Erythroblast (primary cell): ENCODE results near the gene NRXN3.

ENCODE experiments used
- DNase-seq, 2 experiments: peaks; one replicate each; lab custom pipeline; 2025; lab: John Stamatoyannopoulos, UW
- GATA1 ChIP-seq: IDR thresholded peaks from 2 replicates; pipeline ENCODE4 v1.6.1; 2011; ENCODE audit warnings: low read depth, mild to moderate bottlenecking, control low read depth, low read length, moderate library complexity
- POLR2A ChIP-seq: IDR thresholded peaks from 2 replicates; pipeline ENCODE4 v1.6.1; 2011; ENCODE audit warnings: mild to moderate bottlenecking, low read length

The NRXN3 gene

DNA sequence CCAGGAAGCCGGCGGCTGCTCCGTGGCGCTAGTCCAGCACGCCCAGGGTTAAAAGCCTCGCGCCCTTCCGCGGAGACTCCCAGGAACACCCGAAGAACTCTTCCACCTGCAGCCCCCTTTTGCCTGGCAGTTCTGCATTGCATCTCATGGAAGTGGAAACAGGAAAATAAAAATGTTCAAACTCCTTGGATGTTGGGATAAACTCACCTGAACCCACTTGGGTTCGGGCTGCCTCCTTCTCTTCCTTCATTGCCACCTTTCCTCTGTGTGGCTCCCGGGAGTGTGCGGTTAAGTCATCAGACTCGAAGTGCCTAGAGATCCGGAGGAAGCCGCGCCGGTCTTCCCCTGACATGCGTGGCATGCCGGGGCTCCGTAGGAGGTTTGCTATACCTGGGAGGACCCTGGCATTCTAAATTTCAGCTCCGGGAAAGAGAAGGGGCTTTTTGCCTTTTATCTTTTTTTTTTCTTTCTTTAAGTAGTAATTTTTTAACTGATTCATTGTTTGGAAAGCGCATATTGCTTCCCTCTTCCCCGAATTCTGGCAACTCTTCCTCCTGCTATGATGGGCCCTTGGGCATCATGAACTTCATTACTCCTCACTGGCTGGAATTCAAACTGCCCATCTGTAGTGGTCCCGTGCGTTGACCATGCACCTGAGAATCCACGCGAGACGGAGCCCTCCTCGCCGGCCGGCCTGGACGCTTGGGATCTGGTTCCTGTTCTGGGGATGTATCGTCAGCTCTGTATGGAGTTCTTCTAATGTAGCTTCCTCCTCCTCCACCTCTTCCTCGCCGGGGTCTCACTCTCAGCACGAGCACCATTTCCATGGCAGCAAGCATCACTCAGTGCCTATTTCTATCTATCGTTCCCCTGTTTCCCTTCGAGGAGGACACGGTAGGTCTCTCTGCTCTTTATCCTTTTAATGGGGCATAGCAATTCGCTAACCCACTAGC, 1109.7 kb downstream of the NRXN3 start:
- DNase-seq: no peak
- no peak for TF ChIP-seq GATA1

DNA sequence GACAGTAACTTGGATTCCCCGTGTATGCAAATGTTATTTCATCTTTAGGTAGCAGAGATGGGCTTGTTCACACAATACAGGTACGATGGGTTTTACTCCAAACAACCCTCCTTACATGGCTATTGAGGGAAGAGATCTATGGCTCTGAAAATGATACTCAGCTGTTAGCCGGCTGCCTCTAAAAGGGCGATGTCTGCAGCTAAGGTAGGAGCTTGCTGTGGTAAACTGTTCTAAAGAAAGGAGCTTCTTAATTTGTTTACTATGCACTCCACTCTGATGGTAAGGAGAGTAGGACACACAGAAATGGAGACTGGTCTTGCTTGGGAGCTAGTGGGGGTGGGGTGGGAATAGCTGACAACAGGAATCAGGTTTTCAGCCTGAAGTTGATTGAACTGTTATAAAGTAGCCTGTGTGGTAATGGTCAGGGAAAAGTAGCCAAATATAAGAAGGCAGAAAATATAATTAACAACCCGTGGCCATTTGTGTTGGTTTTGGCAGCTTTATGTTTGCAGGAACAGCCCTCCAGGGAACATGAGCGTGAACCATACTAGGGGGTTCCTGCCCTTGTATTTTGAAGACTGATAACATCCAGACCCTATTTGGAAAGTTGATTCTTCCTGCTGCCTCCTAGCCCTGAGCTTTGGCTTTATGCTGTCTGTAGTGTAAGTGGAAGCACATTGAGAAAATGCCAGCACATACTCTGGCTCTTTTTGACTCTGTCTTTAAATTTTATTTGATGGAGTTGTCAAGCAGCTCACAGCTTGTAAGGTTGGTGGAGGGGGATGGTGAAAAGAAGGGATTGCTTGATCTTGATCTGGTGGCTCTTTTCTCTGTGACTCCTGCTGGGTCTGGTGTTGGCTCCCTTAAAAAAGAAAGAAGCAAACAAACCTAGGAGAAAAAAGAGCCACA, 1111.3 kb downstream of the NRXN3 start:
- TF ChIP-seq GATA1 (no peak), POLR2A (no peak)
- no peak for DNase-seq

DNA sequence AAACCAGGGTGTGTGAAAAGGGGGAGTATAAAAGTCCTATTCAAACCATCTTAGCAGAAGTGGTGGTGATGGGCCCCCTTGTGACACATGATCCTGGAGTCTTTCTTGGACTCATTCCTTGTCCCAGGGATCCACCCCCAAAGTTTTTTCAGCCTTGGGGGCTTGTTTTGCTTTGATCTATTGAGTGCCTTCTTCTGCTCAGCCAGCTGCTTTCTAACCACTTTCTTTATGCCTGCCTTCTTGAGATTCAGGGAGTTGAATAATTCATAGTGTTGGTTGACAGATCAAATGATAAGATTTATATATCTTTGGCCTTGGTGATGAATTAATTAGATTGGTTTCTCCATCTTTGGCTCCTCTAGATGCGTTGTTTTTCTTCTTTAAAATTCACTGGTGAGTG, 1114.4 kb downstream of the NRXN3 start:
- TF ChIP-seq GATA1 (no peak), POLR2A (no peak)
- DNase-seq: no peak

DNA sequence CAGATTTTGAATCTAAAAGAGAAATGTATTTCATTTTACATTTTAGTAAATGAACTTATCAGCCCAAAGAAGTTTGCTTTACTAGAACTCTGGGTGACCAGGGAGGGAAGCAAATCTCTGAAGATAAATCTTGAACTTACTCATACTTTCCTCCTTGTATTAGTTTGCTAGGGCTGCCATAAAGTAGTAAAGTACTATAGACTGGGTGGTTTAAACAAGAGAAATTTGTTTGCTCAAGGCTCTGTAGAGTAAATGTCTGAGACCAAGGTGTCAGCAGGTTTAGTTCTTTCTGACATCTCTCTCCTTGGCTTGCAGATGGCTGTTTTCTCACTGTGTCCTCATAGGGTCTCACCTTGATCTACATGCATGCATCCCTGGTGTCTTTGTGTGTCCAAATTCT, 1115.1 kb downstream of the NRXN3 start:
- TF ChIP-seq POLR2A (no peak), GATA1 (no peak)
- DNase-seq: no peak

DNA sequence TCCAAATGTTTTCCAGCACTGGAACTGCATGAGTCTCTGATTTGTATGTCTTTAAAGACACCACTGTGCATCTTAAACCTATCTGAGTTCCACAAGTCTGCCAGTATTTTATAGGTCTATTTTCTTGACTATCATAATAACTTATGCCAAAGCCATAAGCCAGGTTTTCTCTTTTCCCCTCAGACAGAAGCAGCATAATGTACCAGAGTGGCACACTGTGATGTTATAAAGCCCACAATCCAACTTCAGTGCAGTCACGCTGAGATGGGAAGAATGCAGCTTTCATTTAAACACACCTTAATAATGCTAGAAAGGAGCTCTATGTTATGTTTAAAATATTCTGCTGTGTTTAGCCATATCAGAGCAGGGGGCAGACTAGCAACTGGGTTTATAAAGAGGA, 1117.8 kb downstream of the NRXN3 start:
- DNase-seq: no peak
- TF ChIP-seq GATA1 (no peak), POLR2A (no peak)

DNA sequence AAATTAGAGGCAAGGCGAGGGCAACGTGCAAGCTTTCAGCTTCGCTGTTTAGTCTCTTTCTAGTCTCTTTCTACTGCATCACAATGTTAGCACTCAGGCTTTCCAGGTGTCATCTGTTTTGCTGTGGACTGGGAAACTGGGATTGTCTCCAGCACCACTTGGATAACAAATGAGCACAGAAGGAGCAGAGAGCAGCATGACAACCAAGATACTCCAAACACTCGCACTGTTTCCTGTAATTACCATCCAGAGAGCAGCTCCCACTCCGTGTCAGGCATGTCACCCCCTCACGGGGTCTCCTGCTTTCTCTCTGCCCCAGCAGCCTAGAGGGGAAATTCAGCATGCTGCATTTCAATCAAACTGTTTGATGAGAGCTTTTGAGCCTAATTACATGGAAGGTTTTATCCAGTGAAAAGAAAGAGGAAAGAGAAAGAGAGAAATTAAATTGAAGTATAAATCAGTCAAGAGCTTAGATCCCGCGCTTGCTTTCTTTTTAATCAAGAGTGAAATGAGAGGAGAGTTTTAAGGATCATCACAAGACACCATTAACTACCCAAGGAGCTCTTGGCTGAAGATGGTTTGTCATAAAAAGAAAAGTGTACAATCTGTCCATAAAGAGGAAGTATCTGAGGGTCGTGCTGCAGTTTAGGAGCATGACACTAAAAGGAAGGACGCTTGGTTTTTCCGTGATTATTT, 1123.5 kb downstream of the NRXN3 start:
- DNase-seq: no peak
- TF ChIP-seq GATA1: no peak
- no peak for TF ChIP-seq POLR2A

DNA sequence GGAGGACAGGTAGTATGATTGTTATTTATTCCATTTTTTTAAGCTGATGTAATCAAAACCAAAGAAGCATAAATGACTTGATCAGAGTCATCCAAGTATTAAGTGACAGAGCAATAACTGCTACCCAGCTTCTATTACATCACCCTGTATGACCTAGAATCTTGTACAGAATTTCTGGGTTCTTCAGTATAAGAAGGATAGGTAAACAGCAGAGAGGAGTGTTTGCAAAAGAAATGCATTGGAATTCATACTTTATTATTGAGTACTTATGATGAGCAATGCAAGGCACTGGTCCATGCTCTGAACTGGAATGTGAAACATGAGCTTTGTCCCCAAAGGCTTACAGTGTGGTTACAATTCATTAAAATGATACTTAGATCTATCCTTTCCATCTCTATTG, 1124.3 kb downstream of the NRXN3 start:
- TF ChIP-seq POLR2A: no peak
- TF ChIP-seq GATA1: no peak
- no peak for DNase-seq

DNA sequence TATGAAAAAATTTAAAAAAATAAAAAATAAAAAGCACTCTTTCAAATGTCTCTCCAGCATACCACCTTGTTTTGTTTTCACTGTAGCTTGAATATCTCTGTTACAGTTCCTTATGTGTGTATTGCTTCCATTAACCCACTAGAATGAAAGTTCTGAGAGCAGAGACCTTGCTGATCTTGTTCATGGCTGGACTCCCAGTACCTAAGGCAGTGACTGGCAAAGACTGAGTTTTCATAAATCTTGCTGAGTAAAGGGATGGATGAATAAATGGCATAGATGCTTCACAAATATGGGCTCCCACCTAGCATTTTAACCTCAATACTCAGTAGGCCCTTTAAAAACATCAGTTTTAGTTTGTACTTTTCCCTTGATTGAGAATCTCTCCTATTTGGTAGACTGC, 1125.2 kb downstream of the NRXN3 start:
- TF ChIP-seq GATA1: no peak
- no peak for TF ChIP-seq POLR2A
- DNase-seq: no peak

DNA sequence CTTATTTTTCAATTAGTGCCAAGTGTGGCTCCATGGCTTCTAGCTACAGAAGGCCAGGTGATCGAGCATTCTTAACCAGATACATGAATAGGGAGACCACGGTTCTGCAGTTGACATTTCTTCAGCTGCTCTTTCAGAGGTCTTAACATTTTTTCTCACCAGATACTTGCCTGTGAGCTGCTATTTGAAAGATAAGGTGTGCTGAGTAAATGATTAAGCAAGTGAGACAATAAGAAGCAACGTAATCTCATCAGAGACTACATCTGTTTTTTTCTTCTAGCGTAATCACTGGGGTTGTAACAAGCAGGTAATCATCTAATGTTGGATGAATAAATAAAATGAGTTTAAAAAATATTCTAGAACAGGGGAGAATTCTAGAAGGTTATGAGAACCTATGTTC, 1128.2 kb downstream of the NRXN3 start:
- TF ChIP-seq POLR2A (no peak), GATA1 (no peak)
- no peak for DNase-seq

DNA sequence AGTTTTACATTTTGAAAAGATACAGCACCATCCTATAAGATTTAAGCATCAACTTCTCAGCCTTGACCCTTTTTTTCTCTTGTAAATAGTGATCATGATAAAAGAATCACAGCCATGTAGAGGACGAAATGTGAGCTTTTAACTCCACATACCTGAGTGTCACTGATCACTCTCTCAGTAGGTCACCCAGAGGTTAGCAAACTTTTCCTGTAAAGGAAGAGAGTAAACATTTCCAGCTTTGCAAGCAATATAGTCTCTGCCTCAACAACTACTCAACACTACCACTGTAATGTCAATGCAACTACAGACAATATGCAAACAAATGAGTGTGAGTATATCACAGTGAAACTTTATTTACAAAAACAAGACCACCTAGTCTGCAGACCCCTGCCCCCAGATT, 1129.0 kb downstream of the NRXN3 start:
- DNase-seq: no peak
- TF ChIP-seq GATA1 (no peak), POLR2A (no peak)

DNA sequence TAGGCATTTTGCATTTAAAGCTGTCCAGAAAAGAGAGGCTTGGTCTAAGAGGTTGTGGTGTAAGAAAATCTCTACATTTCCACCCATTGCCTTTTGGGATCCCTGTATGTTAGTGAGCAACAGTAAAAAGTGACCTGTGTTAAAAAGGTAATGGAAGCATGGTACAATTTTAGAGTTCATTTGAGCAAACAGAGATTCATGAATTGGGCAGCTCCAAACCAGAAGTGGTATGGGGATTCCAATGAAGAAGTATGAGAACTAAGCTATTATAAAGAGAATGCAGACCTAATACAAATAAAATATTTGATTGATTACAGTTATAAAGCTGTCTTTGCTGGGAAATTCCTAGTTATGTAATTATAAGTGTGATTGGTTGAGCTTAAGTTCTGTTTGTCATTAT, 1134.1 kb downstream of the NRXN3 start:
- no peak for DNase-seq
- TF ChIP-seq GATA1 (no peak), POLR2A (no peak)

DNA sequence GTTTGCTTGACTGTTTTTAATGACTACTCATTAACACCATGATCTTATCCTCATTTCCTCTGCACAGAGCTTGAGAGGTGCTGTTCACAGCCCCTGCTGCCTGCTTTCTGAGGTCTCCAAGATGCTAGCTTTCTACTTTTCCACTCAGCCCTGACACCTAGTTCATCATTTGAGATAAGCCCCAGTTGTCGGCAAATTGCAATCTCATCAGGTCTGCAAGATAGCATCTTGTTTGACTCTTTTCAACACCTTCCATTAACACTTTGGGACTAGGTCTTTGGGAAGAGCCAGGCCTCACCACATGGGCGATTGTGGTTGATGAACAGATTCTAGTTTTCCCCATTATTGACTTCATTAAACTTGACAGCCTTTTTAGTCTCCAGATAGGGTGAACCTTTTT, 1136.4 kb downstream of the NRXN3 start:
- no peak for DNase-seq
- no peak for TF ChIP-seq GATA1
- no peak for TF ChIP-seq POLR2A

DNA sequence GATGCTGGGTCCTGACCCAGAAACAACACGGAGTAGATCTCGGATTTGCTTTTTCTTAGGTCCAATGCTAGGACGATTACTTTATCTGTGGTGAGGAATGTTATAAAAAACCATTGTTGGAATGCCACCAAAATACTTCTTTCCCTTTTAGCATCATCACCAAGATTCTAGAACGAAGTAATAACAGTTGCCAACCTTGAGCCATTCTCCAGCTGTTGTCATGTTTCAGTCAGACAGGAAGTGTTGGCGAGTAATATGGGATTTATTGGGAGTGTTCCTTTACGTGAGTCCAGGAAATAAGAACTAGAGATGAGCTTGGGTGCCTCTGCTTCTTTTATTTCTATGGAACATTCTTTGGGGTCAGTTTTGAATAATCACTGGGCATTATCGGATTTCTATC, 1148.2 kb downstream of the NRXN3 start:
- DNase-seq: no peak
- TF ChIP-seq GATA1: no peak
- TF ChIP-seq POLR2A: no peak
